Testis (tissue), 2 donors: Measurements from ENCODE around the gene ZNF516.

Experiments
- CTCF ChIP-seq, 3 experiments: fragments of 450-650 bp in 2 of 3; fragments of 200-600 bp in 1 of 3; sonication (generic) in 1 of 3; IDR thresholded peaks; one replicate each; pipeline ENCODE4 v1.5.1; 2016 to 2019; ENCODE audit warnings: antibody characterized with exemption in 3 of 3, mild to moderate bottlenecking in 2 of 3, moderate library complexity in 1 of 3
- POLR2A ChIP-seq: fragments of 450-650 bp; IDR thresholded peaks from one replicate; pipeline ENCODE4 v1.6.1; 2017; ENCODE audit warnings: antibody characterized with exemption, mild to moderate bottlenecking, moderate library complexity

GRCh38 chr18:76376668-76377358 lies 118.2 kb downstream of the ZNF516 start:
- TF ChIP-seq CTCF (IDR thresholded peaks at IDR 0.05) (no peak), POLR2A (no peak)
